IMR-90 (cell line): ENCODE results near the gene FREM3. TPM values are rescaled to one million over a fixed set of nuclear protein-coding genes. Genes with fewer than 3 reads are reported as not detected.

ENCODE experiments used
- ATAC-seq: fragments of 200-7000 bp; cut with Tn5 transposase; 2 replicates; pipeline ENCODE4 v1.9.1; 2020; ENCODE audit warnings: low read depth, mild to moderate bottlenecking, moderate library complexity
- BruUV-seq: library from RNA; stranded (reverse); fragments of 400-500 nt; replicated peaks from 2 replicates; lab custom pipeline; 2021; lab: Mats Ljungman, UMichigan
- CTCF ChIA-PET: fragments of 300-600 bp; formaldehyde crosslinking; extraction: SDS; loops from one replicate; lab custom pipeline; 2021; ENCODE audit warnings: antibody characterized with exemption; lab: Yijun Ruan, JAX
- POLR2A ChIA-PET: fragments of 300-600 bp; sonication (Branson Sonifier 250); formaldehyde crosslinking; loops from one replicate; lab custom pipeline; 2022; ENCODE audit warnings: antibody characterized with exemption; ENCODE audit not compliant: unreplicated experiment; lab: Charles Lee
- DNase-seq: peaks from one replicate; pipeline ENCODE4 v3.0.0; 2013
- H2AFZ ChIP-seq: replicated peaks from 2 replicates; pipeline ENCODE3; 2013; ENCODE audit warnings: low read length, mild to moderate bottlenecking; ENCODE audit not compliant: poor library complexity
- H2AK5ac ChIP-seq: 2 replicates; pipeline ENCODE4 v1.6.1; 2013; ENCODE audit warnings: low read depth, low read length, inconsistent platforms
- H2AK9ac ChIP-seq: replicated peaks from 2 replicates; pipeline ENCODE3; 2013; ENCODE audit warnings: mild to moderate bottlenecking, low read depth, low read length, moderate library complexity; ENCODE audit not compliant: poor library complexity
- H2BK120ac ChIP-seq: 2 replicates; pipeline ENCODE4 v1.6.1; 2013; ENCODE audit warnings: low read depth, low read length, inconsistent platforms
- H2BK15ac ChIP-seq: 3 replicates; pipeline ENCODE4 v1.6.1; 2013; ENCODE audit warnings: low read depth, low read length, inconsistent platforms
- H2BK20ac ChIP-seq: 2 replicates; pipeline ENCODE4 v1.6.1; 2013; ENCODE audit warnings: low read depth, mild to moderate bottlenecking, inconsistent platforms, low read length, moderate library complexity
- H2BK5ac ChIP-seq: 2 replicates; pipeline ENCODE4 v1.6.1; 2013; ENCODE audit warnings: mild to moderate bottlenecking, low read depth, low read length, inconsistent platforms; ENCODE audit not compliant: poor library complexity, severe bottlenecking
- H3K14ac ChIP-seq: replicated peaks from 2 replicates; pipeline ENCODE4 v1.6.1; 2013; ENCODE audit warnings: low read depth, low read length, inconsistent platforms
- H3K18ac ChIP-seq: 2 replicates; pipeline ENCODE4 v1.6.1; 2013; ENCODE audit warnings: low read depth, low read length, control low read depth
- H3K23ac ChIP-seq: 2 replicates; pipeline ENCODE4 v1.6.1; 2013; ENCODE audit warnings: low read depth, low read length, inconsistent platforms
- H3K27ac ChIP-seq: 2 replicates; pipeline ENCODE4 v1.5.1; 2013; ENCODE audit warnings: mild to moderate bottlenecking, control low read depth, low read length; ENCODE audit not compliant: insufficient read depth
- H3K27me3 ChIP-seq: 2 replicates; pipeline ENCODE4 v1.6.1; 2013; ENCODE audit warnings: low read length; ENCODE audit not compliant: control insufficient read depth, insufficient read depth
- H3K36me3 ChIP-seq: 2 replicates; pipeline ENCODE4 v1.6.1; 2013; ENCODE audit warnings: low read length, mixed read lengths; ENCODE audit not compliant: control insufficient read depth, insufficient read depth
- H3K4ac ChIP-seq: 2 replicates; pipeline ENCODE4 v1.6.1; 2013; ENCODE audit warnings: low read depth, low read length, inconsistent platforms
- H3K4me1 ChIP-seq: 2 replicates; pipeline ENCODE4 v1.6.1; 2013; ENCODE audit warnings: low read length, mixed read lengths; ENCODE audit not compliant: control insufficient read depth, insufficient read depth
- H3K4me2 ChIP-seq: 2 replicates; pipeline ENCODE4 v1.6.1; 2013; ENCODE audit warnings: low read depth, mild to moderate bottlenecking, control low read depth, low read length, moderate library complexity
- H3K4me3 ChIP-seq: 2 replicates; pipeline ENCODE4 v1.5.1; 2013; ENCODE audit warnings: low read depth, mild to moderate bottlenecking, control low read depth, low read length, moderate library complexity; ENCODE audit not compliant: insufficient read depth
- H3K56ac ChIP-seq: 2 replicates; pipeline ENCODE4 v1.6.1; 2013; ENCODE audit warnings: low read length, inconsistent platforms; ENCODE audit not compliant: insufficient read depth; ENCODE audit errors: extremely low read depth
- H3K79me1 ChIP-seq, 2 experiments: 2 replicates each; pipeline ENCODE4 v1.6.1; 2013; ENCODE audit warnings: low read length in 2 of 2, inconsistent platforms in 1 of 2, low read depth in 1 of 2
- H3K9ac ChIP-seq: 2 replicates; pipeline ENCODE4 v1.6.1; 2013; ENCODE audit warnings: low read depth, low read length, control low read depth
- H3K9me1 ChIP-seq: 2 replicates; pipeline ENCODE4 v1.6.1; 2013; ENCODE audit warnings: low read length, inconsistent platforms; ENCODE audit not compliant: insufficient read depth
- H3K9me3 ChIP-seq: 2 replicates; pipeline ENCODE4 v1.6.1; 2013; ENCODE audit warnings: low read length; ENCODE audit not compliant: control insufficient read depth, insufficient read depth
- H4K20me1 ChIP-seq: 2 replicates; pipeline ENCODE4 v1.6.1; 2013; ENCODE audit warnings: low read length, inconsistent platforms; ENCODE audit not compliant: insufficient read depth
- H4K5ac ChIP-seq: 2 replicates; pipeline ENCODE4 v1.6.1; 2013; ENCODE audit warnings: mild to moderate bottlenecking, low read depth, low read length, control low read depth
- H4K8ac ChIP-seq, 2 experiments: 2 replicates each; pipeline ENCODE4 v1.6.1; 2013; ENCODE audit warnings: low read depth in 2 of 2, low read length in 2 of 2, control low read depth in 1 of 2, inconsistent platforms in 1 of 2
- H4K91ac ChIP-seq: 2 replicates; pipeline ENCODE4 v1.6.1; 2013; ENCODE audit warnings: low read depth, low read length, inconsistent platforms; ENCODE audit not compliant: insufficient read depth
- BHLHE40 ChIP-seq: fragments of 150-350 bp; IDR thresholded peaks from 2 replicates; pipeline ENCODE4 v1.6.1; 2016; ENCODE audit warnings: mild to moderate bottlenecking, low read depth, low read length
- CEBPB ChIP-seq: IDR thresholded peaks from 2 replicates; pipeline ENCODE4 v1.6.1; 2012; ENCODE audit warnings: low read depth, low read length, improper control_type of control experiment
- CHD1 ChIP-seq: IDR thresholded peaks from 2 replicates; pipeline ENCODE4 v1.6.1; 2012; ENCODE audit warnings: low read depth, low read length, improper control_type of control experiment
- CTCF ChIP-seq: conservative IDR thresholded peaks from 2 replicates; pipeline ENCODE4 v1.5.1; 2012; ENCODE audit warnings: mild to moderate bottlenecking, low read depth, low read length, improper control_type of control experiment
- ELK1 ChIP-seq: fragments of 150-350 bp; IDR thresholded peaks from 2 replicates; pipeline ENCODE4 v1.6.1; 2016; ENCODE audit warnings: low read depth, mild to moderate bottlenecking, low read length, moderate library complexity, borderline replicate concordance
- FOS ChIP-seq: fragments of 150-350 bp; IDR thresholded peaks from 2 replicates; pipeline ENCODE4 v1.6.1; 2016; ENCODE audit warnings: low read depth, low read length
- MAFK ChIP-seq: IDR thresholded peaks from 2 replicates; pipeline ENCODE4 v1.6.1; 2012; ENCODE audit warnings: low read depth, low read length, improper control_type of control experiment
- MAZ ChIP-seq: IDR thresholded peaks from 2 replicates; pipeline ENCODE4 v1.6.1; 2012; ENCODE audit warnings: low read depth, mild to moderate bottlenecking, low read length, improper control_type of control experiment, moderate library complexity, borderline replicate concordance
- MXI1 ChIP-seq: IDR thresholded peaks from 2 replicates; pipeline ENCODE4 v1.6.1; 2012; ENCODE audit warnings: low read depth, mild to moderate bottlenecking, low read length, moderate library complexity, borderline replicate concordance
- NFE2L2 ChIP-seq: fragments of 150-350 bp; IDR thresholded peaks from 2 replicates; pipeline ENCODE4 v1.6.1; 2016; ENCODE audit warnings: low read depth, mild to moderate bottlenecking, low read length
- POLR2A ChIP-seq: IDR thresholded peaks from 2 replicates; pipeline ENCODE4 v1.6.1; 2012; ENCODE audit warnings: mild to moderate bottlenecking, low read depth, low read length
- RAD21 ChIP-seq: IDR thresholded peaks from 2 replicates; pipeline ENCODE4 v1.6.1; 2012; ENCODE audit warnings: low read length, improper control_type of control experiment
- RCOR1 ChIP-seq: IDR thresholded peaks from 2 replicates; pipeline ENCODE4 v1.6.1; 2012; ENCODE audit warnings: mild to moderate bottlenecking, low read length, improper control_type of control experiment; ENCODE audit not compliant: insufficient replicate concordance
- RFX5 ChIP-seq: IDR thresholded peaks from 2 replicates; pipeline ENCODE4 v1.8.0; 2012; ENCODE audit warnings: low read depth, mild to moderate bottlenecking, low read length, moderate library complexity
- SMC3 ChIP-seq: fragments of 150-350 bp; IDR thresholded peaks from 2 replicates; pipeline ENCODE4 v1.6.1; 2016; ENCODE audit warnings: low read depth, mild to moderate bottlenecking, antibody characterized with exemption, low read length, moderate library complexity
- WGBS, 2 experiments: methylation state at CpG; one replicate each; pipeline versions ENCODE4 v1.1.5 to v1.1.7; 2013; ENCODE audit warnings: missing lambda C conversion rate in 2 of 2; ENCODE audit not compliant: insufficient read length in 1 of 2; ENCODE audit errors: extremely low coverage in 2 of 2; 5-methylcytosine and 5-hydroxymethylcytosine counted together
- dilution Hi-C: fragments of 300-500 bp; cut with HindIII; formaldehyde crosslinking; loops from one replicate; pipeline ENCODE4 v1.14.3; 2018; ENCODE audit warnings: low sequenced_read_pairs; ENCODE audit not compliant: unreplicated experiment
- in situ Hi-C: fragments of 300-500 bp; cut with MboI; formaldehyde crosslinking; loops from 3 replicates; pipeline ENCODE4 v1.14.3; 2019; ENCODE audit warnings: low sequenced_read_pairs, inconsistent platforms, mixed read lengths
- intact Hi-C: fragments of 100-400 bp; cut with micrococcal nuclease; formaldehyde crosslinking; loops from 2 replicates; pipeline ENCODE4 v1.10.0; 2022
- polyA plus RNA-seq, 3 experiments: library from polyadenylated mRNA; depleted of rRNA; stranded (reverse); fragments of >200 nt; gene quantifications; 2 replicates each; pipeline ENCODE4 v1.2.3, GENCODE V29; 2012; ENCODE audit warnings: low replicate concordance in 1 of 3
- total RNA-seq: library from RNA; depleted of rRNA; stranded (reverse); fragments of >200 nt; gene quantifications from 2 replicates; pipeline ENCODE4 v1.2.3, GENCODE V29; 2012
- TF ChIP-seq, protein P1 (sequence below): fragments of 150-350 bp; IDR thresholded peaks from 2 replicates; pipeline ENCODE4 v1.6.1; 2017; ENCODE audit warnings: mild to moderate bottlenecking, antibody characterized with exemption, low read length, low read depth

FREM3 gene
- total and polyA plus RNA-seq, 2 of the 4 experiments (the other 2 are of a cell fraction): not detected

GRCh38 chr4:143667461-143667860, 33.0 kb downstream of the FREM3 start:
- dilution Hi-C loops: no loop called here
- DNase-seq: peak; percentile 1

More at GRCh38 chr4:143667461-143667860, 33.0 kb downstream of the FREM3 start:
- H2BK15ac ChIP-seq: no peak overlapping the region
- H2AK9ac ChIP-seq: no peak overlapping the region
- CTCF ChIA-PET: no interaction called here
- H3K4me3 ChIP-seq: no peak overlapping the region
- no peaks in the 10 kb centered on the region for H3K79me1 ChIP-seq
- H3K27me3 ChIP-seq: no peaks in the 10 kb centered on the region
- no CpG with 5 or more reads among the region's 4 CpGs for WGBS, 2 experiments
- H4K20me1 ChIP-seq: no peaks in the 10 kb centered on the region
- POLR2A ChIA-PET: no interaction called here
- no peak overlapping the region for H4K5ac ChIP-seq
- H3K9me3 ChIP-seq: no peaks in the 10 kb centered on the region
- no peak overlapping the region for H2BK20ac ChIP-seq
- no peak overlapping the region for H3K4me2 ChIP-seq
- H3K27ac ChIP-seq: no peak overlapping the region
- H3K9ac ChIP-seq: no peak overlapping the region
- H2BK5ac ChIP-seq: no peak overlapping the region
- no peak overlapping the region for H2BK120ac ChIP-seq
- no peak for ATAC-seq
- no peak overlapping the region for H4K8ac ChIP-seq
- in situ Hi-C loops (no loop called here), intact Hi-C loops (no loop called here)
- no peak overlapping the region for H3K14ac ChIP-seq
- no peak overlapping the region for H4K91ac ChIP-seq
- no peaks in the 10 kb centered on the region for H3K9me1 ChIP-seq
- BruUV-seq: no TSS peak
- H3K18ac ChIP-seq: no peak overlapping the region
- no peak overlapping the region for H2AK5ac ChIP-seq
- no peak overlapping the region for H3K56ac ChIP-seq
- H2AFZ ChIP-seq: no peak overlapping the region
- H3K4ac ChIP-seq: no peak overlapping the region
- H3K23ac ChIP-seq: no peak overlapping the region
- TF ChIP-seq MAZ (no peak), POLR2A (no peak), RAD21 (no peak), FOS (no peak), MXI1 (no peak), BHLHE40 (no peak), NFE2L2 (no peak), CHD1 (no peak), SMC3 (no peak), RCOR1 (no peak), ELK1 (no peak), CTCF (no peak), RFX5 (no peak), MAFK (no peak), CEBPB (no peak)
- TF ChIP-seq, protein P1, sequence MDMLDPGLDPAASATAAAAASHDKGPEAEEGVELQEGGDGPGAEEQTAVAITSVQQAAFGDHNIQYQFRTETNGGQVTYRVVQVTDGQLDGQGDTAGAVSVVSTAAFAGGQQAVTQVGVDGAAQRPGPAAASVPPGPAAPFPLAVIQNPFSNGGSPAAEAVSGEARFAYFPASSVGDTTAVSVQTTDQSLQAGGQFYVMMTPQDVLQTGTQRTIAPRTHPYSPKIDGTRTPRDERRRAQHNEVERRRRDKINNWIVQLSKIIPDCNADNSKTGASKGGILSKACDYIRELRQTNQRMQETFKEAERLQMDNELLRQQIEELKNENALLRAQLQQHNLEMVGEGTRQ: no peak
- H3K4me1 ChIP-seq: no peaks in the 10 kb centered on the region
- no peaks in the 10 kb centered on the region for H3K36me3 ChIP-seq
